ENCODE data around the gene NPAS2.

GRCh38 chr2:100823665-100824438 is 3.9 kb downstream of the NPAS2 start:
- no peak for TF ChIP-seq CTCF (IDR thresholded peaks at IDR 0.05)
- no peak for TF ChIP-seq POLR2A (IDR thresholded peaks at IDR 0.05)

Measured in gastroesophageal sphincter (tissue), 3 donors.